HG03139 (cell line): ENCODE measurements around the gene KLK13.

Source experiments
- ATAC-seq: cut with Tn5 transposase; IDR thresholded peaks from one replicate; pipeline ENCODE4 v1.9.1; 2021; ENCODE audit not compliant: unreplicated experiment

KLK13 gene

GRCh38 chr19:51023946-51024345 is 40.9 kb downstream of the KLK13 start:
- no peak for ATAC-seq

GRCh38 chr19:51022526-51022925 is 42.4 kb downstream of the KLK13 start:
- no peak for ATAC-seq

GRCh38 chr19:51020988-51021651 is 43.8 kb downstream of the KLK13 start:
- ATAC-seq, result no peak

- no peak for ATAC-seq
These were observed 45.4 kb downstream of the KLK13 start, which contains the start of gene KLK10 for GRCh38 chr19:51019544-51019925. KLK10 (minus strand) TSS chr19:51019709; CDS start chr19:51019130, 579 bp downstream.

- ATAC-seq, result no peak
These were observed 45.9 kb downstream of the KLK13 start for GRCh38 chr19:51018745-51019543.

- ATAC-seq, result no peak
These were observed 47.9 kb downstream of the KLK13 start for GRCh38 chr19:51016798-51017683.

- no peak for ATAC-seq
These were observed 49.1 kb downstream of the KLK13 start for GRCh38 chr19:51015691-51016267.

GRCh38 chr19:51014242-51014641 is 50.6 kb downstream of the KLK13 start:
- ATAC-seq, result no peak

- no peak for ATAC-seq
These were observed 52.2 kb downstream of the KLK13 start for GRCh38 chr19:51012661-51013190.

- no peak for ATAC-seq
These were observed 54.7 kb downstream of the KLK13 start for GRCh38 chr19:51010066-51010795.

- ATAC-seq, result no peak
These were observed 55.6 kb downstream of the KLK13 start for GRCh38 chr19:51009061-51009891.

- no peak for ATAC-seq
These were observed 57.4 kb downstream of the KLK13 start for GRCh38 chr19:51007488-51007887.

- no peak for ATAC-seq
These were observed 58.5 kb downstream of the KLK13 start for GRCh38 chr19:51006406-51006805.
